Eye (tissue), 1 donor: Measurements from ENCODE around the gene GPATCH1.
"Not testable (repeated sequence)": the region's sequence is repeated elsewhere in the genome, so short reads cannot be mapped to it uniquely, and the experiment has no call there.

Experiments
- DNase-seq: peaks from one replicate; pipeline ENCODE4 v3.0.0-alpha.2; 2015

The GPATCH1 gene

DNA sequence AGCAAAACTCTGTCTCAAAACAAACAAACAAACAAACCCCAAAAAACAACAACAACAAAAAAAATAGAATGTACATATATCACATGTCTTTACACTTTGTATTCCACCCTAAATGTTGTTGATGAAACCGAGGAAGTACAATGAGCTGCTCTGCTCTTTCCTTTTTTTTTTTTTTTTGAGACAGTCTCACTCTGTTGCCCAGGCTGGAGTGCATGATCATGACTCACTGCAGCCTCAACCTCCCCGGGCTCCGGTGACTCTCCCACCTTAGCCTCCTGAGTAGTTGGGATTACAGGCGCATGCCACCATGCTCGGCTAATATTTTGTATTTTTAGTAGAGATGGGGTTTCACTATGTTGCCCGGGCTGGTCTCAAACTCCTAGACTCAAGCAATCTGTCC lies 82.5 kb downstream of the GPATCH1 start:
- no peak for DNase-seq

DNA sequence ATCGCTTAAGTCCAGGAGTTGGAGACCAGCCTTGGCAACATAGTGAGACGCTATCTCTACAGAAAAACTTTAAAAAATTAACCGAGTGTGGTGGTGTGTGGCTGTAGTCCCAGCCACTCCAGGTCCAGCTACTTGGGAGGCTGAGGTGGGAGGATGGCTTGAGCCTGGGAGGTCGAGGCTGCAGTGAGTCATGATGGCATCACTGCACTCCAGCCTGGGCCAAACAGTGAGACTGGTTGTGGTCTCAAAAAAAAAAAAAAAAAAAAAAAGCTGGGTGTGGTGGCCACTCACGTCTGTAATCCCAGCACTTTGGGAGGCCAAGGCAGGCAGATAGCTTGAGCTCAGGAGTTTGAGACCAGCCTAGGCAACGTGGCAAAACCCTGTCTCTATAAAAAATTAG lies 85.1 kb downstream of the GPATCH1 start:
- DNase-seq, result not testable (repeated sequence)

DNA sequence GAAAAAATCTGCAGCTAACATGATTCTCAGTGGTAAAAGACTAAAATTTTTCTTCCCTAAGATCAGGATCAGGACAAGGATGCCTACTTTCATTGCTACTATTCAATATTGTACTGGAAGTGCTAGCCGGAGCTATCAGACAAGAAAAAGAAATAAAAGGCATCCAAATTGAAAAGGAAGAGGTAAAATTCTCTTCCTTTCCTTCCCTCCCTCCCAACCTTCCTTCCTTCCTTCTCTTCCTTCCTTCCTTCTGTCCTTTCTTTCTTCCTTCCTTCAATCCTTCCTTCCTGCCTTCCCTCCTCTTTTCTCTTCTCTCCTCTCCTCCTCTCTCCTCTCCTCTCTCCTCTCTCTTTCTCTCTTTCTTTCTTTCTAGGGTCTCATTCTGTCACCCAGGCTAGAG lies 86.5 kb downstream of the GPATCH1 start:
- DNase-seq, result no peak

DNA sequence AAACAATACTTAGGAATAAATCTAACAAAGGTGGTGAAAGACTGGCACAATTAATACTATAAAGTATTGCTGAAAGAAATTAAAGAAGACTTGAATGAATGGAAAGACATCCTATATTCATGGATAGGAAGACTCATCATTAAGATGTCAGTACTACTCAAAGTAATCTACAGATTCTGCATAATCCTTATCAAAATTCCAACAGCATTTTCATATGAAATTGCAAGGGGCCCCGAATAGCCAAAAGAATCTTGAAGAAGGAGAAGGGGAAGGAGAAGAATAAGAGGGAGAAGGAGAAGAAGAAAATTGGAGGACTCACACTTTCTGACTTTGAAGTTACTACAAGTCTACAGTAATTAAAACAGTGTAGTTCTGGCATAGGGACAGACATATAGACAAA lies 87.5 kb downstream of the GPATCH1 start:
- DNase-seq, result no peak

DNA sequence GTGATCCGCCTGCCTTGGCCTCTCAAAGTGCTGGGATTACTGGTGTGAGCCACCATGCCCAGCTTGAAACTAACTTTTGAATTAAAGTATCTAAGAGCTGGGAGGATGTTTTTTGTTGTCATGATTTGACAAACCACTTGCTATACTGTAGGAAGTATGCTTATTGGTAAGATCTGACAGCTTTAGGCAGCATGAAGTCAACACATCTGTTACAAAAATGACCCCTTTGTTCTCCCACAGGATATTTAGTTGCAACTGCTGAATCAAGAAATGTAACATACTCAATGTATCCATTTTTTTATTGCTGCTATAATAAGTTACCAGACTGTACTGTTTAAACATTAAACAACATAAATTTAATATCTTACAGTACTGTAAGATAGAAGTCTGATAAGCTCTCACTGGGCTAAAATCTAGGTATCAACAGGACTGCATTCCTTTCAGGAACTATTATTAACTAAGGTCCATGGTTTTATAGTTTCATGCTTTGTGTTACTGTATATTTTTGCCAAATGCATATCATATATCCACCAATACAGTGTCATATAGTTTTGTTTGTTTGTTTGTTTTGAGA lies 90.3 kb downstream of the GPATCH1 start:
- DNase-seq, result no peak

DNA sequence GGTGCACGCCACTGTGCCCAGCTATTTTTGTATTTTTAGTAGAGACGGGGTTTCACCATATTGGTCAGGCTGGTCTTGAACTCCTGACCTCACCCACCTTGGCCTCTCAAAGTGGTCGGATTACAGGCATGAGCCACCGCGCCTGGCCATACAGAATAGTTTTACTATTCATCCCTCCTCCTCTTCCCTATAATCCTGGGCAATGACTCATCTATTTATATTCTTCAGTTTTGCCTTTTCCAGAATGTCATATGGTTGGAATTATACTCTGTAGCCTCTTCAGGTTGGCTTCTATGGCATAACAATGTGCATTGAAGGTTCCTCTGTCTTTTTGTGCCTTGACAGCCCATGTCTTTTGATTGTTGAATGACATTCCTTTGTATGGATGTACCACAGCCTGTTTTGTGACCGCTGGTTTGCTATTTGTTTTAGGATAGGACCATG lies 91.0 kb downstream of the GPATCH1 start:
- DNase-seq, result no peak

DNA sequence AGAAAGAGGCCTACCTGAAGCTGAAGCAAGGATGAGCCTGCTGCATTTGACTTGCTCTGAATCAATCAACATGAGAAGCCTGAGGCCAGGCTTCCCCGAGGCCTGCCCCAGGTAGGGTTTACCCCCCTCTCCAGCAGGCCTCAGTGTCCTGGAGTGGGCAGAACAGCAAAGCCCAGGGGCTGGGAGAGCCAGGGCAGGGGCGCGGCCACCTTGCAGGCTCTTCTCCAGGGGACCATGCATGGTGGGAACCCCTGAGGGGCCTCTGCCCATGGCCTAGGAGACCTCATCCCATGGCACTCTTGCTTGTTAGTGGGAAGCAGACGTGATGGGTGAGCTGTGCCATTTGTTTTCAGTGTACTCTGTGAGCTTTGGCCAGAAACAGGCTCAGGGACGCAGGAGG lies 93.2 kb downstream of the GPATCH1 start:
- no peak for DNase-seq

DNA sequence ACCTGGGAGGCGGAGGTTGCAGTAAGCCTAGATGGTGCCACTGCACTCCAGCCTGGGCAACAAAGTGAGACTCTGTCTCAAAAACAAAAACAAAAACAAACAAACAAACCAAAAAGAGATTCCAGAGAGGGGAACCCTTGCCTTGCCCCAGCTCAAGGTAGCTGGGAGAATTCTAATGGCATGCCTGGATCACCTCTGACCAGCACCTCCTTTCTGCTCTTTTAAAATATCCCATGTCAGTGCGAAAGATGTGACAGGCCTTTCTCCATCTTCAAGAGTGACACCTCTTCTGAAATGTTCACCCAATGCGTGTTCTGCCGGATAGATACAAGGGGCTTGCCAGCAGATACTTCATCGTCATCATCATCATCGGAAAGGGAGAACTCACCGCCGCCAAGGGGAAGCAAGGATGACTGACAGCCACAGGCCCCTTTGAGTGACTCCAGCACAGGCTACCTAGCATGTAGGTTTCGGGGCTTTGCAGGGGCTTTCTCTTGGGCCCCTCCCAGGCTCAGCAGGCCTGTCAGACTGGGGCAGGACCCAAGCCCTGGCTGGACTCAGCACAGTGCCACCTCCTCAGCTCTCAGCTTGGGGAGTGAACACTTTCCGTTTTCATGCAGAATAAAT lies 94.3 kb downstream of the GPATCH1 start:
- DNase-seq, result no peak

DNA sequence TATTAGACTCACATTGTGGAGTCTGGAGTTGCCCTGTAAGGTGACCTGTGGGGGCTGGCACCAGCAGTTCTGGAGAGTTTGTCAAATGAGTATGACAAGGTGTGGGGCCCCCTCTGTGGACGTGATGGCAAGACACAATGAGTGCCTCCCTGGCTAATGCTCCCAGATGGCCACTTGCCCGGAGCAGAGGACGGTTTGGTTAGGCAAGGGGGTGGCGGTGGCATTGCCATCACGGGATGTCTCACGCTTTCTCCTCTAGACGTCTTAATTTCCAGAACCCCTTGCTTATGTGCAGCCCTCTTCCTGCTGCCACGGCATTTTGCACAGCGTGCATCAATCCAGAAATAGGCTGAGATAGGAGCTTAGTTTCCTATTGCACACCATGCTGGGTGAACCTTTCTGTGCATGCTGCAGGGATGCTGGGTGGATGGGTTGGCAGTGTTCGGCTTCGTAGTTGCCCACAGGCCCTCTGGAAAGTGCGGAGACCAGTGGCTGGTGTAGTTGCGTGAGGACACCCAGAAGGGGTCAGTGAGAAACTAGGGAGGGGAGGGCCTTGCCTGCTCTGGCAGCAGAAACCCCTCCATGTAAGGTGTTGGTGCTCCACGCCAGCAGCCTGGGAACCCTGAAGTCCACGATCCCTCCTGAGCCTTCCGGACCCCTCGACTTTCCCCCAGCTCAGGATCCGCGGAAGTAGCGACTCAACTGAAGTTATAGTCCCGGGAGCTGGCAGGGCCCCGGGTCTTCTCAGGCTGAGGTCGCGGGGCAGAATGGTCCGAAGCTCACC lies 95.1 kb downstream of the GPATCH1 start:
- DNase-seq, result no peak

DNA sequence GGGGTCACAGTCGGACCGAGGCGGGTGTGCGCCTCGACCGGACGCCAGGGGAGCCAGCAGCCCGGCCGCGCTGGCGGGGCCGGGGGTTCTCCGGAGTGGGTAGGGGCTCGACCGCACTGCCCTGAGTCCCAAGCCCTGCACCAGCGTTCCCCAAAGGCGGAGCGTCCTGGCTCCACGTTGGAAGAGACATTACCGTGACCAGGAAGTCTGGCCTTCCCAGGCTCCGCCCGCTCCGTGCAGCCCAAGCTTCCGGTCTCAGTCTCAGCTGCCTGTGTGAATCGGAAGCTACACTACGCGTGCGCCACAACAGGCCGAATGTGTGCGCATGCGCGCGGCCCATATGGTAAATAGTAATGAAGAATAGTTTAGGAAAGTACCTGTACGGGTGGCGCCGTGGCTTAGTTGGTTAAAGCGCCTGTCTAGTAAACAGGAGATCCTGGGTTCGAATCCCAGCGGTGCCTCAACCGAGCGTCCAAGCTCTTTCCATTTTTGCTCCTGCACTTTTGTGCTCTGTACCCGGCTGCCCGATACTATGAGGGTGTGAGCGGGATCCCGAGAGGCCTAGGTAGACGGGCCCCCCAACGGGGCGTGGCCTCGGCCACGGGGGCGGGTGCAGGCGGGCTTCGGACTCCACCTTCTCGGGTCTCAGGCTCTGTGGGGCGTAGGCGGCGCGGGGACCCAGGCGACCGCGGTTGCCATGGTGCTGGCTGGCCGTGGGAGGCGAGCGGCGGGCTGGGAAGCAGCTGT lies 95.9 kb downstream of the GPATCH1 start:
- DNase-seq, result peak; percentile 100

DNA sequence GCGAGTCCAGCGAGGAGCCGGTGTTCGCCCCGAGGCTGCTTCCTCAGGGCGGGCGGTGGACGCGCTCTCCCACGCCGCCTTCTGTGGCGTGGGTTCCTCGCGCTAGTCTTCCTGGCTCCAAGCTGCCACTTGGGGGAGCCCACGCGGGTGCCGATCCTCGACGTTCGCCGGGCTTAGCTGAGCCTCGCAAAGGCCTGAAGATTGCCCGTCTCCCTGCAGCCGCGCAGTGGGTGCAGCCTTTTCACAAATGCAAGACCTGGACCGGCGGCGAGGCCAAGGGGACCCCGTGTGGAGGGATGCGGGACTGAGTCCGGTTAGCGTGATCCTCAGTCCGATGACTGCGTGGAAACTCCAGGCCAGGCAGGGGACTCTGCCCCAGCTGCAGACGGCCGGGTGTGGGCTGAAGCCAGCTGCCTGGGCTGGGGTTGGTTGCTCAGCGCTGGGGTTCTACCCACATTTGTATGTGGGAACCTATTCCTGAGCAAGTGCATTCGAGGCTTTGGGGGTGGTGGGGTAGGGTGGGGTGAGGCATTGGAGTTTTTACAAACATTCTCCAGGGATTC lies 96.5 kb downstream of the GPATCH1 start:
- peak; percentile 91 for DNase-seq
